HUES64 (cell line): ENCODE data around the gene SPINT1.
A peak's percentile ranks its signal among the peaks of the same experiment; 100 is the strongest.

Experiments used
- H3K27ac ChIP-seq: 2 replicates; pipeline ENCODE4 v1.7.0; 2013; ENCODE audit warnings: low read depth, low read length, inconsistent platforms
- H3K27me3 ChIP-seq: 2 replicates; pipeline ENCODE4 v1.6.1; 2013; ENCODE audit warnings: mild to moderate bottlenecking, low read length; ENCODE audit not compliant: insufficient read depth
- H3K36me3 ChIP-seq: 2 replicates; pipeline ENCODE4 v1.6.1; 2013; ENCODE audit warnings: mild to moderate bottlenecking, low read length; ENCODE audit not compliant: insufficient read depth
- H3K4me1 ChIP-seq: 2 replicates; pipeline ENCODE4 v1.6.1; 2013; ENCODE audit warnings: mild to moderate bottlenecking, low read length, moderate library complexity; ENCODE audit not compliant: insufficient read depth
- H3K4me3 ChIP-seq: 2 replicates; pipeline ENCODE4 v1.5.1; 2013; ENCODE audit warnings: mild to moderate bottlenecking, low read length, moderate library complexity
- H3K9ac ChIP-seq: 2 replicates; pipeline ENCODE4 v1.6.1; 2013; ENCODE audit warnings: mild to moderate bottlenecking, low read depth, low read length
- H3K9me3 ChIP-seq: 2 replicates; pipeline ENCODE4 v1.6.1; 2013; ENCODE audit warnings: low read depth, low read length; ENCODE audit not compliant: insufficient read depth
- WGBS: fragments of 150-250, 120-280 bp; methylation state at CpG from one replicate; pipeline ENCODE4 v1.1.7; 2013; ENCODE audit warnings: missing lambda C conversion rate; 5-methylcytosine and 5-hydroxymethylcytosine counted together

Gene SPINT1

DNA sequence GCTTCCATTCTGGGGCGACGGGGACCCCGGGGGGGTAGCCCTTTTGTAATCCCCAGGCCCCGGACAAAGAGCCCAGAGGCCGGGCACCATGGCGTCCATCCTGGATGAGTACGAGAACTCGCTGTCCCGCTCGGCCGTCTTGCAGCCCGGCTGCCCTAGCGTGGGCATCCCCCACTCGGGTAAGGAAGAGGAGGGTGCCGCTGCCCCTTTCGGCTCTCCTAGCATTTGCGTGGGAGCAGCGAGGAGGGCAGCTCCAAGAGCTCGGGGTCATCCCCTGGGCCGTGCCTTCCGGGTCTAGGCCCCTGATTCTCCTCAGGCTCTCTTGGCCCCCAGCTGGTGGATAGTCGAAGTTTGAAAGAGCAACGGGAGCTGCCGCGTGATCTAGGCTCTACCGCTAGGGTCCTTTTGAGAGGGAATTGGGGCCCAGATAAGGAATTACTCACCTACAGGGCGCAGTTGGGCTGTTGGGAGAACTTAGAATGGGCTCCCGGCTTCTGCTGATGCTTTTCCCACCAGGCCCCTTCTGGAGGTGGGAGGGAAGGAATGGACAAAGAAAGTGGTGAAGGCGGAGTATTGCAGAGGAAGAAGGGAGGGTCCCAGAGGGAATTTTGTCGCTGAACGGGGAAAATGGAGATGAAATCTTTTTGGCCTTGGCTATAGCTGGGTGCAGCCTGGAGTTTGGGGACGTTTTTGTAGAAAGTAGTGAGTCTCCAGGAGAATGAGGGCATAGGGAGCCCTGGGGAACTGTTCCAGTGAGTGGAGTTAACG is 51.0 kb downstream of the SPINT1 start:
- Histone ChIP-seq H3K9ac (peak overlapping the region; percentile 88), H3K27me3 (peaks cover 8% of the 10 kb centered on the region), H3K27ac (peak overlapping the region; percentile 86), H3K36me3 (peaks cover 35% of the 10 kb centered on the region), H3K9me3 (no peaks in the 10 kb centered on the region), H3K4me3 (peak overlapping the region; percentile 94), H3K4me1 (no peaks in the 10 kb centered on the region)
- WGBS, result 2% methylated on average over 32 of the region's 33 CpGs

DNA sequence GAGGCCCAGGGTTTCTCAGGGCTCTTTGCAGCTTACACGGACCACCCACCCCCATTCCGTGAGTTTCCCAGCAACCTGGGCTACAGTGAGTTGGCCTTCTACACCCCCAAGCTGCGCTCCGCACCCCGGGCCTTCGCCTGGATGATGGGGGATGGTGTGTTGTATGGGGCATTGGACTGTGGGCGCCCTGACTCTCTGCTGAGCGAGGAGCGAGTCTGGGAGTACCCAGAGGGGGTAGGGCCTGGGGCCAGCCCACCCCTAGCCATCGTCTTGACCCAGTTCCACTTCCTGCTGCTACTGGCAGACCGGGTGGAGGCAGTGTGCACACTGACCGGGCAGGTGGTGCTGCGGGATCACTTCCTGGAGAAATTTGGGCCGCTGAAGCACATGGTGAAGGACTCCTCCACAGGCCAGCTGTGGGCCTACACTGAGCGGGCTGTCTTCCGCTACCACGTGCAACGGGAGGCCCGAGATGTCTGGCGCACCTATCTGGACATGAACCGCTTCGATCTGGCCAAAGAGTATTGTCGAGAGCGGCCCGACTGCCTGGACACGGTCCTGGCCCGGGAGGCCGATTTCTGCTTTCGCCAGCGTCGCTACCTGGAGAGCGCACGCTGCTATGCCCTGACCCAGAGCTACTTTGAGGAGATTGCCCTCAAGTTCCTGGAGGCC is 55.8 kb downstream of the SPINT1 start:
- Histone ChIP-seq H3K27ac (no peak overlapping the region), H3K9ac (no peak overlapping the region), H3K36me3 (peaks cover 70% of the 10 kb centered on the region), H3K27me3 (no peaks in the 10 kb centered on the region), H3K9me3 (no peaks in the 10 kb centered on the region), H3K4me1 (no peaks in the 10 kb centered on the region), H3K4me3 (no peak overlapping the region)
- WGBS, result 96% methylated on average over 33 of the region's 33 CpGs

DNA sequence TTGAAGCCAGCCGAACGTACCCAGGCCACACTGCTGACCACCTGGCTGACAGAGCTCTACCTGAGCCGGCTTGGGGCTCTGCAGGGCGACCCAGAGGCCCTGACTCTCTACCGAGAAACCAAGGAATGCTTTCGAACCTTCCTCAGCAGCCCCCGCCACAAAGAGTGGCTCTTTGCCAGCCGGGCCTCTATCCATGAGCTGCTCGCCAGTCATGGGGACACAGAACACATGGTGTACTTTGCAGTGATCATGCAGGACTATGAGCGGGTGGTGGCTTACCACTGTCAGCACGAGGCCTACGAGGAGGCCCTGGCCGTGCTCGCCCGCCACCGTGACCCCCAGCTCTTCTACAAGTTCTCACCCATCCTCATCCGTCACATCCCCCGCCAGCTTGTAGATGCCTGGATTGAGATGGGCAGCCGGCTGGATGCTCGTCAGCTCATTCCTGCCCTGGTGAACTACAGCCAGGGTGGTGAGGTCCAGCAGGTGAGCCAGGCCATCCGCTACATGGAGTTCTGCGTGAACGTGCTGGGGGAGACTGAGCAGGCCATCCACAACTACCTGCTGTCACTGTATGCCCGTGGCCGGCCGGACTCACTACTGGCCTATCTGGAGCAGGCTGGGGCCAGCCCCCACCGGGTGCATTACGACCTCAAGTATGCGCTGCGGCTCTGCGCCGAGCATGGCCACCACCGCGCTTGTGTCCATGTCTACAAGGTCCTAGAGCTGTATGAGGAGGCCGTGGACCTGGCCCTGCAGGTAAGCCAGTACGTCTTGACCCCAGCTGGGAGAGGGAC is 56.6 kb downstream of the SPINT1 start:
- Histone ChIP-seq H3K27ac (no peak overlapping the region), H3K4me1 (no peaks in the 10 kb centered on the region), H3K9ac (no peak overlapping the region), H3K36me3 (peaks cover 75% of the 10 kb centered on the region), H3K27me3 (no peaks in the 10 kb centered on the region), H3K4me3 (no peak overlapping the region), H3K9me3 (no peaks in the 10 kb centered on the region)
- 96% methylated on average over 36 of the region's 36 CpGs for WGBS

DNA sequence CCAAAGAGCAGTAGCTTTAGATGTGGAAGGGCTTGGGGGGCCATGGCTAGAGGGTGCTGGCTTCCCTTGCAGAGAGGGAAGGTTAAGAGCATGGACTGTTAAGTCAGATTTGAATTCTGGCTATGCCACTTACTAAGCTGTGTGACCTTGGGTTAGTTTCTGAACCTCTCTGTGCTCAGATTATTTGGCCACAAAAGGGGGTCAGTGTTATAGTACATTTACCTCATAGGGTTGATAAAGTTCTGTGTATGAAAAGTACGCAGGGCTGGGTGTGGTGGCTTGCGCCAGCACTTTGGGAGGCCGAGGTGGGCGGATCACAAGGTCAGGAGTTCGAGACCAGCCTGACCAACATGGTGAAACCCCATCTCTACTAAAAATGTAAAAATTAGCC is 57.2 kb downstream of the SPINT1 start:
- no peak overlapping the region for H3K9ac ChIP-seq
- peaks cover 5% of the 10 kb centered on the region; the same call in 1 of the 2 replicates for H3K4me1 ChIP-seq
- H3K9me3 ChIP-seq, result no peaks in the 10 kb centered on the region
- no peak overlapping the region for H3K4me3 ChIP-seq
- H3K27me3 ChIP-seq, result no peaks in the 10 kb centered on the region
- peaks cover 76% of the 10 kb centered on the region for H3K36me3 ChIP-seq
- WGBS, result 77% methylated on average over 5 of the region's 5 CpGs
- H3K27ac ChIP-seq, result no peak overlapping the region

DNA sequence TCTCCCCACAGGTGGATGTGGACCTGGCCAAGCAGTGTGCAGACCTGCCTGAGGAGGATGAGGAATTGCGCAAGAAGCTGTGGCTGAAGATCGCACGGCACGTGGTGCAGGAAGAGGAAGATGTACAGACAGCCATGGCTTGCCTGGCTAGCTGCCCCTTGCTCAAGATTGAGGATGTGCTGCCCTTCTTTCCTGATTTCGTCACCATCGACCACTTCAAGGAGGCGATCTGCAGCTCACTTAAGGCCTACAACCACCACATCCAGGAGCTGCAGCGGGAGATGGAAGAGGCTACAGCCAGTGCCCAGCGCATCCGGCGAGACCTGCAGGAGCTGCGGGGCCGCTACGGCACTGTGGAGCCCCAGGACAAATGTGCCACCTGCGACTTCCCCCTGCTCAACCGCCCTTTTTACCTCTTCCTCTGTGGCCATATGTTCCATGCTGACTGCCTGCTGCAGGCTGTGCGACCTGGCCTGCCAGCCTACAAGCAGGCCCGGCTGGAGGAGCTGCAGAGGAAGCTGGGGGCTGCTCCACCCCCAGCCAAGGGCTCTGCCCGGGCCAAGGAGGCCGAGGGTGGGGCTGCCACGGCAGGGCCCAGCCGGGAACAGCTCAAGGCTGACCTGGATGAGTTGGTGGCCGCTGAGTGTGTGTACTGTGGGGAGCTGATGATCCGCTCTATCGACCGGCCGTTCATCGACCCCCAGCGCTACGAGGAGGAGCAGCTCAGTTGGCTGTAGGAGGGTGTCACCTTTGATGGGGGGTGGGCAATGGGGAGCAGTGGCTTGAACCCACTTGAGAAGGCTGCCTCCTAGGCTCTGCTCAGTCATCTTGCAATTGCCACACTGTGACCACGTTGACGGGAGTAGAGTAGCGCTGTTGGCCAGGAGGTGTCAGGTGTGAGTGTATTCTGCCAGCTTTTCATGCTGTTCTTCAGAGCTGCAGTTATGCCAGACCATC is 59.0 kb downstream of the SPINT1 start:
- Histone ChIP-seq H3K27me3 (no peaks in the 10 kb centered on the region), H3K27ac (no peak overlapping the region), H3K9ac (no peak overlapping the region), H3K36me3 (peaks cover 63% of the 10 kb centered on the region), H3K9me3 (no peaks in the 10 kb centered on the region), H3K4me1 (peaks cover 5% of the 10 kb centered on the region; the same call in 1 of the 2 replicates), H3K4me3 (no peak overlapping the region)
- 94% methylated on average over 33 of the region's 33 CpGs for WGBS

DNA sequence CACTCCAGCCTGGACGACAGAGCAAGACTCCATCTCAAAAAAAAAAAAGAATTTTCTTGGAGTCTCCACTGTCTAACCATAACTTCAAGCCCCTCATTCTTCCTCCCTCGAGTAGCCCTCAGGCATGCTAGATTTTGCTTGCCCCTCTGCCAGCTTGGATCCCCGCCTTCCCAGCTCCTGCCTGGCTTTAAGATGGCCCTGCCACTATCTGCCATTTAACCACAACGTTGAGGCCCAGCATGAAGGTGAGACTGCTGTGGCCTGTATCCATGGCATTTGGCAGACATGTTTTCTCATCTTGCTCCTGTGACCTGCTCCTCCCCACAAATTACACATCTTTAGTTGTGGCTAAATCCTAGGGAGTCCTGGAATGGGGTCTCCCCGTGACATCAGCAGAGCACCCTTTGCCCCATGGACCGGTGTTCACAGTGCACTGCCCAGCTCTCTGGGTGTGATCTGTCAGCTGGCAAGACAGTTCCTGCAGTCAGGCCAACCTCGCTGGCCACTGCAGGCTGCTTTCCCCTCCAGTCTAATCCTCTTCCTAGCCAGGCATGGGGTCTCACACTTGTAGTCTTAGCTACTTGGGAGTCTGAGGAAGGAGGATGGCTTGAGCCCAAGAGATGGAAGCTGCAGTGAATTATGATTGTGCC is 60.8 kb downstream of the SPINT1 start:
- Histone ChIP-seq H3K9ac (no peak overlapping the region), H3K27ac (no peak overlapping the region), H3K9me3 (no peaks in the 10 kb centered on the region), H3K27me3 (no peaks in the 10 kb centered on the region), H3K4me3 (no peak overlapping the region), H3K4me1 (peaks cover 7% of the 10 kb centered on the region; the same call in 1 of the 2 replicates), H3K36me3 (peaks cover 46% of the 10 kb centered on the region)
- WGBS, result 95% methylated on average over 7 of the region's 7 CpGs

DNA sequence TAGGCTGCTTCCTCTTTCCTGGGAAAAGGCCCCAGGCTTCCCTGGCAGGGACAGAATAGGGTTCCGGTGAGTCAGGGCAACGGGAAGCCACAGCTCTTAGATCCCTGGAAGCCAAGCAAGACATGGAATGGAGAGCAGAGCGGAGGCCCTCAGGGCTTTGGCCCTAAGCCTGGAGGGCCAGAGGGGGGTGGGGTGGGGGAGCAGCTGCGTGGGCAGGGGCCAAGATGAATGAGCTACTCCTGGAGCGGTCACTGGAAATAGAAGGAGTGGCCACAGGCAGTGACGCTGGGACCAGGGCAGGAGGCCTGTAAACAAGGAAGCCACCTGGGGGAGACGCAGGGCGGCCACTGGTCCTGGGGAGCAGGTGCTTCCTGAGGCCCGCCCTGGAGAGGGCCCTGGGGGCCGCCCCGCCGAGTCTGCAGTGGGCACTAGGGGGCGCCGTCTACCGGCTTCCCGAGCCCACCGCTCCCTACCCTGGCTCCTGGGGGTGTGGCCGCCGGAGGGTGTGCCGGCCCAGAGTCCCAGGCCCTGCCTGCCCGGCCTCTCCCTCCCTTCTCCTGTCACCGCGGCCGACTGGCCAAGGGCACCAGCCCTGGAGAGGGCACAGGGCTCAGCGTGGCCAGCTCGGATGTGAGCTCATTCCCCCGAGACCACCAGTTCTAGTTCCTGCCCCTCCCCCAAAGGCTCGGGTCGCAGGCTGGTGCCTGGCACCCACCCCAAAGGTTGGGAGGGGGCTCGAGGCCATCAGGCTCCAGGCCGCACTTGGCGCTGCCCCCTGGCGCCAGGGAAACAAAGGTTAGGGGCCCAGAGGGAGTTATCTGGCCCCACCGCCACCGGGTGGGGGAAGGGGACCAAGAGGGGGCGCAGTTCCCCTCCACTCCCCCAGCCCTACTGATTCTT is 62.5 kb downstream of the SPINT1 start:
- Histone ChIP-seq H3K9ac (no peak overlapping the region), H3K9me3 (no peaks in the 10 kb centered on the region), H3K4me1 (peaks cover 17% of the 10 kb centered on the region), H3K27me3 (no peaks in the 10 kb centered on the region), H3K27ac (peak overlapping the region; percentile 25; the same call in 1 of the 2 replicates), H3K4me3 (peak overlapping the region; percentile 57), H3K36me3 (peaks cover 32% of the 10 kb centered on the region)
- WGBS, result 8% methylated on average over 36 of the region's 36 CpGs

DNA sequence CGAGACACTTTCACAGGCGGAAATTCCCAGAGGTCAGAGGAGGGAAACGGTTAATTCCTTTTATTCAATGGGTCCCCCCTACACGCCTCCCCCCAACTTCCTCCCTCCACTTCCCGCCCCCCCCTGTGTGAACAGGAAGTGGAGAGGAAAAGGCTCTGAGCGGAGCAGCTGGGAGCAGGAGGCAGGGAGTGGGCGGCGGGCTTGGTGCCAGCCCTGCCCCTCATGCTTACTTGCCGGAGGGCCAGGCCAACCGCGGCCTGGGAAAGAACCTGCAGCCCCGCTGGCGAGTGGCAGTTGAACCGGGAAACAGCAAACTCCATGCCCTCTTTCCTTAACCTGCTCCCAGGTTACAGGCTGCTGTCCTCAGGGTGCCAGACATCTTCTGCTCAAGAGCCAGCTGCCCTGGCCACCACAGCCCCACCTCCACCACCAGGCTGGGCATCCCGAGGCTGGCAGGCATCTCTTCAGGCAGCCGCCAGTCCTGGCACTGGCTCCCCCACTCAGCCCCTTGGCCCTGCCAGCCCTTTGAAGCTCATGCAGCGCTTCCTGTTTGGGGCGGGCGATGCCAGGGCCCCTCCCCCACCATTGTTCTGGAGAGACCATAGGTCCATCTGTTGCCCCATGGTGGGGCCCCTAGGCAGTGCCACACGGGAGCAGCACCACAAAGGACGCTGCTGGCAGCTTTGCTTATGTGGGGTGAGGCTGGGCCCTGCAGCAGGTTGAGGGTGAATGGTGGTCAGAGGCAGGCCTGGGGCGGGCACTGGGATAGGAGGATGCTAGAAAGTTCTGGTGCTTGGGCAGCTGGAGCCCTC is 63.3 kb downstream of the SPINT1 start:
- Histone ChIP-seq H3K4me1 (peaks cover 20% of the 10 kb centered on the region), H3K36me3 (peaks cover 28% of the 10 kb centered on the region), H3K27ac (no peak overlapping the region), H3K27me3 (no peaks in the 10 kb centered on the region), H3K9me3 (no peaks in the 10 kb centered on the region), H3K4me3 (peak overlapping the region; percentile 57), H3K9ac (no peak overlapping the region)
- 67% methylated on average over 18 of the region's 22 CpGs for WGBS
